ENCODE measurements around the gene GPR146.
"Not testable (repeated sequence)": the region's sequence is repeated elsewhere in the genome, so short reads cannot be mapped to it uniquely, and the experiment has no call there.

The GPR146 gene

GRCh38 chr7:1033546-1034145, 10.7 kb upstream of the GPR146 start:
- no peak overlapping the region for H3K4me3 ChIP-seq (ENCODE audit: low read length)
- no peak for TF ChIP-seq CTCF (conservative IDR thresholded peaks at IDR 0.05; ENCODE audit: low read depth, low read length)
- no peak for DNase-seq (ENCODE audit: low read depth)

GRCh38 chr7:1034769-1035168, 9.6 kb upstream of the GPR146 start:
- DNase-seq (ENCODE audit: low read depth); H3K4me3 ChIP-seq (ENCODE audit: low read length): not testable (repeated sequence)

GRCh38 chr7:1036164-1036928, 8.0 kb upstream of the GPR146 start:
- DNase-seq (ENCODE audit: low read depth); H3K4me3 ChIP-seq (ENCODE audit: low read length): not testable (repeated sequence)

GRCh38 chr7:1040233-1040632, 4.1 kb upstream of the GPR146 start:
- DNase-seq (ENCODE audit: low read depth): not testable (repeated sequence)

GRCh38 chr7:1040790-1041189, 3.6 kb upstream of the GPR146 start:
- H3K4me3 ChIP-seq (ENCODE audit: low read length): no peak overlapping the region
- TF ChIP-seq CTCF (conservative IDR thresholded peaks at IDR 0.05; ENCODE audit: low read depth, low read length): no peak
- no peak for DNase-seq (ENCODE audit: low read depth)

More at GRCh38 chr7:1040233-1040632, 4.1 kb upstream of the GPR146 start:
- H3K4me3 ChIP-seq (ENCODE audit: low read length): not testable (repeated sequence)

GRCh38 chr7:1041551-1042491, 2.5 kb upstream of the GPR146 start:
- TF ChIP-seq CTCF (conservative IDR thresholded peaks at IDR 0.05; ENCODE audit: low read depth, low read length): no peak
- no peak overlapping the region for H3K4me3 ChIP-seq (ENCODE audit: low read length)
- no peak for DNase-seq (ENCODE audit: low read depth)

- no peak for DNase-seq (ENCODE audit: low read depth)
- no peak overlapping the region for H3K4me3 ChIP-seq (ENCODE audit: low read length)
- no peak for TF ChIP-seq CTCF (conservative IDR thresholded peaks at IDR 0.05; ENCODE audit: low read depth, low read length)
These were observed 1.9 kb upstream of the GPR146 start for GRCh38 chr7:1042492-1042833.

GRCh38 chr7:1043552-1044188, 676 bp upstream of the GPR146 start:
- no peak for TF ChIP-seq CTCF (conservative IDR thresholded peaks at IDR 0.05; ENCODE audit: low read depth, low read length)
- DNase-seq (ENCODE audit: low read depth): no peak
- peak overlapping the region; percentile 15 for H3K4me3 ChIP-seq (ENCODE audit: low read length)

Measured in retinal pigment epithelial cell (primary cell).